ENCODE results near the gene TMC3. TPM values are rescaled to one million over a fixed set of nuclear protein-coding genes. Genes with fewer than 3 reads are reported as not detected.

TMC3 gene
- total and polyA plus RNA-seq, 4 donors, result 0.02 to 0.13 TPM; not detected in 2

DNA sequence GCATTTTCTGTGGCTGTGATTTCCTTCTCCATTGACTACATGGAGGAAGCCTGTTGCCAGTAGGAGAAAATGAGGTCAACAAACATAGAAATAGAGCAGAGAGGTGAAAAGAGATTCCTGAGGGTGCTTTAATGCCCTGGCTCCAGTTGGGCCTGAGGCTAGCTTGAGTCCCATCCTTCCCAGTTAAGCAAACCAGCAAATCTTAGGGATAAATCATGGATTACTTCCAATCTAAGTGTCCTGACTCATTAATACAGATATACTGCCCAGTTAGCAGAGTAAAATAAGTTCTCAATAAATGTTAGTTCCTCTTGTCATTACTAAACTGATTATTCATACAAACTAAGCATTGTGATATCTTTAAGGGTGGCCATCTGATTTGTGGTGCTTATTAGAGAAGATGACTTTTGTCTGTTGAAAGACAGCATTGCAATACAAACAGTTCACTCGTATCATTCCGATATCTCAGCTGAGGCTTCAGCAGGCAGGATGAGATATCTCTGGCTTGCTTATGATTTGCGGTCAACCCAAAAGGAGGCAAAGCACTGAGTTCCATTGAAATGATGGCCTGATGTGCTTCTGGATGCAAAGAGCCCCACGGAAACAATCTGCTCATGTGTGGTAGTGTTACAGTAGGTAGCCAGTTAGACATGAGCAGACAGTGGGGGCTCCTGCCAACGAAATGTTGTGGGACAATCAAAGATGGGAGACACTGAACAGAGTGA, 43.5 kb downstream of the TMC3 start (continued):
- TF ChIP-seq, protein P1, sequence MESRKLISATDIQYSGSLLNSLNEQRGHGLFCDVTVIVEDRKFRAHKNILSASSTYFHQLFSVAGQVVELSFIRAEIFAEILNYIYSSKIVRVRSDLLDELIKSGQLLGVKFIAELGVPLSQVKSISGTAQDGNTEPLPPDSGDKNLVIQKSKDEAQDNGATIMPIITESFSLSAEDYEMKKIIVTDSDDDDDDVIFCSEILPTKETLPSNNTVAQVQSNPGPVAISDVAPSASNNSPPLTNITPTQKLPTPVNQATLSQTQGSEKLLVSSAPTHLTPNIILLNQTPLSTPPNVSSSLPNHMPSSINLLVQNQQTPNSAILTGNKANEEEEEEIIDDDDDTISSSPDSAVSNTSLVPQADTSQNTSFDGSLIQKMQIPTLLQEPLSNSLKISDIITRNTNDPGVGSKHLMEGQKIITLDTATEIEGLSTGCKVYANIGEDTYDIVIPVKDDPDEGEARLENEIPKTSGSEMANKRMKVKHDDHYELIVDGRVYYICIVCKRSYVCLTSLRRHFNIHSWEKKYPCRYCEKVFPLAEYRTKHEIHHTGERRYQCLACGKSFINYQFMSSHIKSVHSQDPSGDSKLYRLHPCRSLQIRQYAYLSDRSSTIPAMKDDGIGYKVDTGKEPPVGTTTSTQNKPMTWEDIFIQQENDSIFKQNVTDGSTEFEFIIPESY (IDR thresholded peaks at IDR 0.05), result no peak
- TF ChIP-seq, protein P2, sequence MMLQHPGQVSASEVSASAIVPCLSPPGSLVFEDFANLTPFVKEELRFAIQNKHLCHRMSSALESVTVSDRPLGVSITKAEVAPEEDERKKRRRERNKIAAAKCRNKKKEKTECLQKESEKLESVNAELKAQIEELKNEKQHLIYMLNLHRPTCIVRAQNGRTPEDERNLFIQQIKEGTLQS (IDR thresholded peaks at IDR 0.05), result no peak
- no peak for TF ChIP-seq FOXA2 (IDR thresholded peaks at IDR 0.05)

DNA sequence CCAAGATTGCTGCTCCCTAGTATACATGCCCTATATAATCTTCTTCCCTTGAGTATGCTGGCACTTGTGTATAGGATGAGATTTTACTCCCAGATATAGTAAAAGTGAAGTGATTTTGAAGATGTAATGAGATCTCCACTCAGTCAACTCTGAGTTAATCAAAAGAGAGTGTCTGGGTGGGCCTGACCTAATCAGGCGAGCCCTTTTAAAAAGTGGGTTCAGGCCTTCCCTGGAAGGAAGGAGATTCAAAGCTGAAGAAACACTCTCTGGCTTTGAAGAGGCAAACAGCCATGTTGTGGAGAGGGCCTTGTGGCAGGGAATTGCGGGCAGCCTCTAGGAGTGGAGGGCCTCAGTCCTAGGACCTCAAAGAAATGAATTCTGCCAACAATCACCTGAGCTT, 44.6 kb downstream of the TMC3 start:
- no peak for DNase-seq (ENCODE audit: low spot score)
- Histone ChIP-seq H3K27me3 (ENCODE audit: control insufficient read depth in 4 of 4, insufficient read depth in 4 of 4, low read length in 3 of 4) (no peaks in the 10 kb centered on the region), H3K27ac (ENCODE audit: low read depth in 1 of 2, low read length in 2 of 2) (no peak overlapping the region), H3K9ac (ENCODE audit: low read depth in 1 of 2, low read length in 2 of 2) (no peak overlapping the region), H3K36me3 (ENCODE audit: control insufficient read depth in 4 of 4, insufficient read depth in 3 of 4, low read depth in 1 of 4, low read length in 3 of 4) (no peaks in the 10 kb centered on the region), H3K9me3 (ENCODE audit: control insufficient read depth in 4 of 4, low read length in 3 of 4) (no peaks in the 10 kb centered on the region), H3K4me1 (ENCODE audit: control insufficient read depth in 4 of 4, insufficient read depth in 4 of 4, low read length in 3 of 4) (peaks cover 0 to 24% (median 14%) of the 10 kb centered on the region in 4 donors), H3K4me3 (ENCODE audit: low read depth in 1 of 3, low read length in 3 of 3) (no peak overlapping the region)
- over 99% methylated on average over 2 of the region's 2 CpGs for WGBS
- TF ChIP-seq RAD21 (IDR thresholded peaks at IDR 0.05) (no peak), TAF1 (conservative IDR thresholded peaks at IDR 0.05) (no peak), JUND (IDR thresholded peaks at IDR 0.05) (no peak), YY1 (IDR thresholded peaks at IDR 0.05) (no peak), NR2F2 (IDR thresholded peaks at IDR 0.05) (no peak), FOXA1 (IDR thresholded peaks at IDR 0.05) (no peak), EGR1 (IDR thresholded peaks at IDR 0.05; ENCODE audit: low read depth in 2 of 2) (no peak), HNF4A (conservative IDR thresholded peaks at IDR 0.05) (no peak), HNF4G (IDR thresholded peaks at IDR 0.05) (no peak), RXRA (IDR thresholded peaks at IDR 0.05) (no peak)
- TF ChIP-seq, protein P1 (IDR thresholded peaks at IDR 0.05), result no peak
- TF ChIP-seq, protein P3, sequence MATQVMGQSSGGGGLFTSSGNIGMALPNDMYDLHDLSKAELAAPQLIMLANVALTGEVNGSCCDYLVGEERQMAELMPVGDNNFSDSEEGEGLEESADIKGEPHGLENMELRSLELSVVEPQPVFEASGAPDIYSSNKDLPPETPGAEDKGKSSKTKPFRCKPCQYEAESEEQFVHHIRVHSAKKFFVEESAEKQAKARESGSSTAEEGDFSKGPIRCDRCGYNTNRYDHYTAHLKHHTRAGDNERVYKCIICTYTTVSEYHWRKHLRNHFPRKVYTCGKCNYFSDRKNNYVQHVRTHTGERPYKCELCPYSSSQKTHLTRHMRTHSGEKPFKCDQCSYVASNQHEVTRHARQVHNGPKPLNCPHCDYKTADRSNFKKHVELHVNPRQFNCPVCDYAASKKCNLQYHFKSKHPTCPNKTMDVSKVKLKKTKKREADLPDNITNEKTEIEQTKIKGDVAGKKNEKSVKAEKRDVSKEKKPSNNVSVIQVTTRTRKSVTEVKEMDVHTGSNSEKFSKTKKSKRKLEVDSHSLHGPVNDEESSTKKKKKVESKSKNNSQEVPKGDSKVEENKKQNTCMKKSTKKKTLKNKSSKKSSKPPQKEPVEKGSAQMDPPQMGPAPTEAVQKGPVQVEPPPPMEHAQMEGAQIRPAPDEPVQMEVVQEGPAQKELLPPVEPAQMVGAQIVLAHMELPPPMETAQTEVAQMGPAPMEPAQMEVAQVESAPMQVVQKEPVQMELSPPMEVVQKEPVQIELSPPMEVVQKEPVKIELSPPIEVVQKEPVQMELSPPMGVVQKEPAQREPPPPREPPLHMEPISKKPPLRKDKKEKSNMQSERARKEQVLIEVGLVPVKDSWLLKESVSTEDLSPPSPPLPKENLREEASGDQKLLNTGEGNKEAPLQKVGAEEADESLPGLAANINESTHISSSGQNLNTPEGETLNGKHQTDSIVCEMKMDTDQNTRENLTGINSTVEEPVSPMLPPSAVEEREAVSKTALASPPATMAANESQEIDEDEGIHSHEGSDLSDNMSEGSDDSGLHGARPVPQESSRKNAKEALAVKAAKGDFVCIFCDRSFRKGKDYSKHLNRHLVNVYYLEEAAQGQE (IDR thresholded peaks at IDR 0.05), result no peak
- TF ChIP-seq, protein P2 (IDR thresholded peaks at IDR 0.05), result no peak
- TF ChIP-seq, protein P4, sequence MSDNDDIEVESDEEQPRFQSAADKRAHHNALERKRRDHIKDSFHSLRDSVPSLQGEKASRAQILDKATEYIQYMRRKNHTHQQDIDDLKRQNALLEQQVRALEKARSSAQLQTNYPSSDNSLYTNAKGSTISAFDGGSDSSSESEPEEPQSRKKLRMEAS (IDR thresholded peaks at IDR 0.05), result no peak
